Measurements from ENCODE around the gene BCR. TPM values are rescaled to one million over a fixed set of nuclear protein-coding genes. Genes with fewer than 3 reads are reported as not detected.

BCR gene
- total and polyA plus RNA-seq, 2 of the 8 experiments (the other 6 are each of a cell fraction or from before 2014, with no cell fraction given) = 66.7 to 130 TPM

DNA sequence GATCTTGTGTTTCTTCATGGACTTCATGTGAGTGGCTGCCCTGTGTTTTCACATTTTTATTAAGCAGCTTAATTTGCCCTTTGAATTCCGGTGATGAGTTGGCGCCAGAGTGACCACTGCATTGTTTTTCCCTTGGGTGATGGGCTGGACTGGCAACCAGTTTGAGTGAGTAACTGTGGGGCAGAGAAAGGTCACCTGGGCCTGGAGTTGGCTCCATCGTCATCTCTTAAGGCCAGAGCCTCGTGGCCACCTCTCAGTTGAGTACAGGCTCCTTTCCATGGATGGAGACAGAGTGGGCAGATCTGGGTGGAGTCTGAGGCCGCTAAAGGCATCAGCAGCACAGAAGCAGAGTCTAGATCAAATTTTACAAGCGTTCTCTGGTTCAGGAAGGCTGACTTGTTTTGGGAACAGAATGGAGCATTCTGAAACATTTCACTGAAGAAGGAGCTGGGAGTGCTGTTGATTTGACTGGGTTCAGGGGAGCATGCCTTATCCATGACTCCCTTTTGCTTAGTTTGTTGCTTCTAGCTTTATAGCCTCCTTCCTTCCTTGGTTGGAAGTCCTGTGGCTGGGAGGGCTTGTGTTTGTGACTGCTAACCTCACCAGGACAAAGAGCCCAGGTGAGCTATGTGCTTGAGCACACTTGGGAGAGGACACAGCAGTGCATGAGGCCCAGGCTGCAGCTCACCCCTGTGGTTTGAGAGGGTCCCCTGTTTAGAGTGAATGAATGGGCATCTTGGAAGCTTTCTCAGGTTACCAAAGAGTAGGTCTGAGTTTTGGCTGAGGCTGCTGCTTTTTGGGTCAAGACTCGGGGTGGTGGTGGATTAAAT, 7.8 kb downstream of the BCR start (continued):
- TF ChIP-seq POLR2AphosphoS5 (IDR thresholded peaks at IDR 0.05; ENCODE audit: low read depth, low read length) = no peak
- no peak for TF ChIP-seq CHD1 (IDR thresholded peaks at IDR 0.05; ENCODE audit: low read depth, low read length)
- TF ChIP-seq HDAC6 (IDR thresholded peaks at IDR 0.05; ENCODE audit: low read depth, low read length) = no peak
- TF ChIP-seq, protein P1, sequence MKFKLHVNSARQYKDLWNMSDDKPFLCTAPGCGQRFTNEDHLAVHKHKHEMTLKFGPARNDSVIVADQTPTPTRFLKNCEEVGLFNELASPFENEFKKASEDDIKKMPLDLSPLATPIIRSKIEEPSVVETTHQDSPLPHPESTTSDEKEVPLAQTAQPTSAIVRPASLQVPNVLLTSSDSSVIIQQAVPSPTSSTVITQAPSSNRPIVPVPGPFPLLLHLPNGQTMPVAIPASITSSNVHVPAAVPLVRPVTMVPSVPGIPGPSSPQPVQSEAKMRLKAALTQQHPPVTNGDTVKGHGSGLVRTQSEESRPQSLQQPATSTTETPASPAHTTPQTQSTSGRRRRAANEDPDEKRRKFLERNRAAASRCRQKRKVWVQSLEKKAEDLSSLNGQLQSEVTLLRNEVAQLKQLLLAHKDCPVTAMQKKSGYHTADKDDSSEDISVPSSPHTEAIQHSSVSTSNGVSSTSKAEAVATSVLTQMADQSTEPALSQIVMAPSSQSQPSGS (IDR thresholded peaks at IDR 0.05; ENCODE audit: low read length) = no peak

Measured in H1 (cell line).